Measurements from ENCODE around the gene PKP3.
"Not testable (repeated sequence)": the region's sequence is repeated elsewhere in the genome, so short reads cannot be mapped to it uniquely, and the experiment has no call there.

PKP3 gene

GRCh38 chr11:413120-414081 is 19.4 kb downstream of the PKP3 start:
- DNase-seq, result no peak

- DNase-seq, result no peak
Observed at GRCh38 chr11:414318-414857, 20.4 kb downstream of the PKP3 start.

- no peak for DNase-seq
Observed at GRCh38 chr11:415640-416041, 21.6 kb downstream of the PKP3 start.

GRCh38 chr11:416051-416756 is 22.2 kb downstream of the PKP3 start:
- no peak for DNase-seq

- peak in 1 of 2 donors; percentile 54 for DNase-seq
Observed at GRCh38 chr11:416757-417621, 23.0 kb downstream of the PKP3 start.

GRCh38 chr11:417652-418342 is 23.8 kb downstream of the PKP3 start:
- no peak for DNase-seq

- no peak for DNase-seq
Observed at GRCh38 chr11:418343-419247, 24.6 kb downstream of the PKP3 start.

GRCh38 chr11:419248-420005 is 25.4 kb downstream of the PKP3 start:
- DNase-seq, result no peak

- DNase-seq, result no peak
Observed at GRCh38 chr11:420054-420910, 26.3 kb downstream of the PKP3 start.

- DNase-seq, result no peak
Observed at GRCh38 chr11:420911-421321, 26.9 kb downstream of the PKP3 start.

- DNase-seq, result no peak
Observed at GRCh38 chr11:422249-422656, 28.2 kb downstream of the PKP3 start.

GRCh38 chr11:424232-424631 is 30.2 kb downstream of the PKP3 start:
- no peak for DNase-seq

- DNase-seq, result not testable (repeated sequence)
Observed at GRCh38 chr11:424766-425165, 30.8 kb downstream of the PKP3 start.

- no peak for DNase-seq
Observed at GRCh38 chr11:425301-425700, 31.3 kb downstream of the PKP3 start.

GRCh38 chr11:426851-427250 is 32.8 kb downstream of the PKP3 start:
- no peak for DNase-seq

- no peak for DNase-seq
Observed at GRCh38 chr11:428295-428694, 34.3 kb downstream of the PKP3 start.

- DNase-seq, result no peak
Observed at GRCh38 chr11:429391-429790, 35.4 kb downstream of the PKP3 start.

- no peak for DNase-seq
Observed at GRCh38 chr11:429931-430456, 36.0 kb downstream of the PKP3 start.

GRCh38 chr11:431921-432320 is 37.9 kb downstream of the PKP3 start:
- no peak for DNase-seq

All from inflammatory macrophage treated with lipopolysaccharide for 1 hour (primary cell).